Measurements from ENCODE around the gene TEPSIN.

The TEPSIN gene

GRCh38 chr17:81219476-81220180 lies 19.2 kb downstream of the TEPSIN start:
- H3K9me3 Mint-ChIP-seq, result no peaks in the 10 kb centered on the region
- H3K27ac Mint-ChIP-seq, result no peak overlapping the region
- CTCF ChIA-PET, result interaction anchor here (1.3 kb wide), 1 partner anchor 10 kb away, joined by 5 read pairs; no protein-coding TSS in a partner anchor
- peaks cover 1% of the 10 kb centered on the region for H3K36me3 Mint-ChIP-seq
- peaks cover 18% of the 10 kb centered on the region for H3K4me1 Mint-ChIP-seq
- H3K27me3 Mint-ChIP-seq, result peaks cover 14% of the 10 kb centered on the region
- no peak for DNase-seq
- no peak overlapping the region for H3K4me3 Mint-ChIP-seq

- DNase-seq, result no peak
- H3K4me1 Mint-ChIP-seq, result peaks cover 18% of the 10 kb centered on the region
- H3K36me3 Mint-ChIP-seq, result peaks cover 1% of the 10 kb centered on the region
- H3K9me3 Mint-ChIP-seq, result no peaks in the 10 kb centered on the region
- no peak overlapping the region for H3K4me3 Mint-ChIP-seq
- CTCF ChIA-PET, result interaction anchor here (1.3 kb wide), 1 partner anchor 11 kb away, joined by 5 read pairs; no protein-coding TSS in a partner anchor
- H3K27ac Mint-ChIP-seq, result no peak overlapping the region
- H3K27me3 Mint-ChIP-seq, result peaks cover 7% of the 10 kb centered on the region
Observed at GRCh38 chr17:81218991-81219390, 19.9 kb downstream of the TEPSIN start.

- Mint-ChIP-seq H3K9me3 (no peaks in the 10 kb centered on the region), H3K4me3 (no peak overlapping the region), H3K36me3 (peaks cover 1% of the 10 kb centered on the region), H3K4me1 (peaks cover 12% of the 10 kb centered on the region), H3K27me3 (peaks cover 2% of the 10 kb centered on the region), H3K27ac (no peak overlapping the region)
- no peak for DNase-seq
- CTCF ChIA-PET, result interaction anchor here (0.7 kb wide), 1 partner anchor 274 kb away, joined by 3 read pairs; no protein-coding TSS in a partner anchor
Observed at GRCh38 chr17:81218459-81218858, 20.4 kb downstream of the TEPSIN start.

GRCh38 chr17:81217491-81217890 lies 21.4 kb downstream of the TEPSIN start:
- H3K27ac Mint-ChIP-seq, result no peak overlapping the region
- peaks cover 1% of the 10 kb centered on the region for H3K36me3 Mint-ChIP-seq
- no peaks in the 10 kb centered on the region for H3K27me3 Mint-ChIP-seq
- H3K9me3 Mint-ChIP-seq, result no peaks in the 10 kb centered on the region
- DNase-seq, result no peak
- H3K4me1 Mint-ChIP-seq, result peaks cover 9% of the 10 kb centered on the region
- no peak overlapping the region for H3K4me3 Mint-ChIP-seq
- CTCF ChIA-PET, result no interaction called here

- H3K27me3 Mint-ChIP-seq, result no peaks in the 10 kb centered on the region
- CTCF ChIA-PET, result no interaction called here
- no peaks in the 10 kb centered on the region for H3K9me3 Mint-ChIP-seq
- no peak overlapping the region for H3K4me3 Mint-ChIP-seq
- H3K4me1 Mint-ChIP-seq, result no peaks in the 10 kb centered on the region
- H3K36me3 Mint-ChIP-seq, result peaks cover 1% of the 10 kb centered on the region
- DNase-seq, result no peak
- no peak overlapping the region for H3K27ac Mint-ChIP-seq
Observed at GRCh38 chr17:81213978-81214377, 24.9 kb downstream of the TEPSIN start.

GRCh38 chr17:81212365-81212764 lies 26.5 kb downstream of the TEPSIN start:
- no peaks in the 10 kb centered on the region for H3K27me3 Mint-ChIP-seq
- no peaks in the 10 kb centered on the region for H3K9me3 Mint-ChIP-seq
- H3K36me3 Mint-ChIP-seq, result peaks cover 1% of the 10 kb centered on the region
- H3K27ac Mint-ChIP-seq, result no peak overlapping the region
- no peaks in the 10 kb centered on the region for H3K4me1 Mint-ChIP-seq
- no peak for DNase-seq
- CTCF ChIA-PET, result no interaction called here
- no peak overlapping the region for H3K4me3 Mint-ChIP-seq

- peaks cover 1% of the 10 kb centered on the region for H3K36me3 Mint-ChIP-seq
- no peak overlapping the region for H3K4me3 Mint-ChIP-seq
- H3K27ac Mint-ChIP-seq, result no peak overlapping the region
- CTCF ChIA-PET, result no interaction called here
- DNase-seq, result no peak
- H3K27me3 Mint-ChIP-seq, result no peaks in the 10 kb centered on the region
- no peaks in the 10 kb centered on the region for H3K4me1 Mint-ChIP-seq
- H3K9me3 Mint-ChIP-seq, result no peaks in the 10 kb centered on the region
Observed at GRCh38 chr17:81210868-81211267, 28.0 kb downstream of the TEPSIN start.

GRCh38 chr17:81210466-81210865 lies 28.4 kb downstream of the TEPSIN start:
- Mint-ChIP-seq H3K27ac (no peak overlapping the region), H3K4me1 (no peaks in the 10 kb centered on the region), H3K4me3 (no peak overlapping the region), H3K36me3 (no peaks in the 10 kb centered on the region), H3K9me3 (no peaks in the 10 kb centered on the region), H3K27me3 (no peaks in the 10 kb centered on the region)
- CTCF ChIA-PET, result no interaction called here
- no peak for DNase-seq

- CTCF ChIA-PET, result no interaction called here
- H3K27ac Mint-ChIP-seq, result no peak overlapping the region
- no peaks in the 10 kb centered on the region for H3K9me3 Mint-ChIP-seq
- DNase-seq, result no peak
- H3K27me3 Mint-ChIP-seq, result no peaks in the 10 kb centered on the region
- H3K4me1 Mint-ChIP-seq, result no peaks in the 10 kb centered on the region
- H3K4me3 Mint-ChIP-seq, result no peak overlapping the region
- no peaks in the 10 kb centered on the region for H3K36me3 Mint-ChIP-seq
Observed at GRCh38 chr17:81209141-81209540, 29.7 kb downstream of the TEPSIN start.

GRCh38 chr17:81208651-81209050 lies 30.2 kb downstream of the TEPSIN start:
- Mint-ChIP-seq H3K4me1 (no peaks in the 10 kb centered on the region), H3K9me3 (no peaks in the 10 kb centered on the region), H3K36me3 (no peaks in the 10 kb centered on the region), H3K27ac (no peak overlapping the region), H3K4me3 (no peak overlapping the region), H3K27me3 (no peaks in the 10 kb centered on the region)
- no peak for DNase-seq
- CTCF ChIA-PET, result no interaction called here

GRCh38 chr17:81207610-81208581 lies 31.0 kb downstream of the TEPSIN start:
- Mint-ChIP-seq H3K9me3 (no peaks in the 10 kb centered on the region), H3K36me3 (no peaks in the 10 kb centered on the region), H3K4me1 (no peaks in the 10 kb centered on the region), H3K27ac (no peak overlapping the region), H3K27me3 (no peaks in the 10 kb centered on the region), H3K4me3 (no peak overlapping the region)
- no peak for DNase-seq
- CTCF ChIA-PET, result no interaction called here

GRCh38 chr17:81206657-81207056 lies 32.2 kb downstream of the TEPSIN start:
- Mint-ChIP-seq H3K9me3 (no peaks in the 10 kb centered on the region), H3K36me3 (no peaks in the 10 kb centered on the region), H3K27me3 (no peaks in the 10 kb centered on the region), H3K27ac (no peak overlapping the region), H3K4me3 (no peak overlapping the region), H3K4me1 (no peaks in the 10 kb centered on the region)
- CTCF ChIA-PET, result no interaction called here
- DNase-seq, result no peak

GRCh38 chr17:81206166-81206565 lies 32.7 kb downstream of the TEPSIN start:
- no peaks in the 10 kb centered on the region for H3K4me1 Mint-ChIP-seq
- no peaks in the 10 kb centered on the region for H3K36me3 Mint-ChIP-seq
- no peaks in the 10 kb centered on the region for H3K9me3 Mint-ChIP-seq
- H3K27me3 Mint-ChIP-seq, result no peaks in the 10 kb centered on the region
- H3K4me3 Mint-ChIP-seq, result no peak overlapping the region
- H3K27ac Mint-ChIP-seq, result no peak overlapping the region
- CTCF ChIA-PET, result no interaction called here
- DNase-seq, result no peak

- no peak overlapping the region for H3K4me3 Mint-ChIP-seq
- no peaks in the 10 kb centered on the region for H3K36me3 Mint-ChIP-seq
- CTCF ChIA-PET, result interaction anchor here (0.6 kb wide), 1 partner anchor 102 kb away, joined by 3 read pairs; no protein-coding TSS in a partner anchor
- H3K4me1 Mint-ChIP-seq, result no peaks in the 10 kb centered on the region
- no peaks in the 10 kb centered on the region for H3K9me3 Mint-ChIP-seq
- H3K27ac Mint-ChIP-seq, result no peak overlapping the region
- H3K27me3 Mint-ChIP-seq, result no peaks in the 10 kb centered on the region
- DNase-seq, result no peak
Observed at GRCh38 chr17:81204578-81204977, 34.3 kb downstream of the TEPSIN start.

- Mint-ChIP-seq H3K27me3 (no peaks in the 10 kb centered on the region), H3K9me3 (no peaks in the 10 kb centered on the region), H3K36me3 (no peaks in the 10 kb centered on the region), H3K4me3 (no peak overlapping the region), H3K4me1 (no peaks in the 10 kb centered on the region), H3K27ac (no peak overlapping the region)
- no peak for DNase-seq
- CTCF ChIA-PET, result no interaction called here
Observed at GRCh38 chr17:81203136-81203535, 35.7 kb downstream of the TEPSIN start.

Data from activated naive CD4-positive, alpha-beta T cell treated with anti-CD3 and anti-CD28 coated beads, Interleukin-2, amount 10 ng/mL, durations not matched to agents 7 days and 5 days (primary cell).